Keratinocyte (primary cell): Measurements from ENCODE around the gene ZFP36L1. TPM values are rescaled to one million over a fixed set of nuclear protein-coding genes. Genes with fewer than 3 reads are reported as not detected.

Source experiments
- DNase-seq: peaks from one replicate; pipeline ENCODE4 v3.0.0-alpha.2; 2011; ENCODE audit warnings: low read depth, missing footprints, low spot score
- FAIRE-seq: peaks from 2 replicates; lab custom pipeline; 2011; peaks lifted over from hg19 to GRCh38; lab: Jason Lieb, UNC
- H2AFZ ChIP-seq: 2 replicates; pipeline ENCODE4 v1.6.0; 2012; ENCODE audit warnings: low read length, control low read depth, inconsistent platforms; ENCODE audit not compliant: control insufficient read depth
- H3K27ac ChIP-seq: 2 replicates; pipeline ENCODE4 v1.5.1; 2011; ENCODE audit warnings: low read length; ENCODE audit not compliant: control insufficient read depth, insufficient read depth
- H3K27me3 ChIP-seq: 3 replicates; pipeline ENCODE4 v1.6.0; 2011; ENCODE audit warnings: low read length; ENCODE audit not compliant: control insufficient read depth, insufficient read depth; ENCODE audit errors: extremely low read depth
- H3K36me3 ChIP-seq, 2 experiments: 2 replicates in 1 of 2; 3 replicates in 1 of 2; pipeline ENCODE4 v1.5.1; 2011; ENCODE audit warnings: low read length in 2 of 2, mild to moderate bottlenecking in 1 of 2; ENCODE audit not compliant: control insufficient read depth in 2 of 2, insufficient read depth in 2 of 2; ENCODE audit errors: extremely low read depth in 1 of 2
- H3K4me1 ChIP-seq: 3 replicates; pipeline ENCODE4 v1.5.1; 2011; ENCODE audit warnings: low read length; ENCODE audit not compliant: control insufficient read depth, insufficient read depth; ENCODE audit errors: extremely low read depth
- H3K4me2 ChIP-seq: 3 replicates; pipeline ENCODE4 v1.6.0; 2011; ENCODE audit warnings: low read depth, low read length; ENCODE audit not compliant: control insufficient read depth, insufficient read depth; ENCODE audit errors: extremely low read depth
- H3K4me3 ChIP-seq, 3 experiments: fragments of 200-600 bp in 1 of 3; sonication (generic) in 1 of 3; 2 replicates in 2 of 3; 3 replicates in 1 of 3; pipeline ENCODE4 v1.5.1; 2011 to 2016; ENCODE audit warnings: low read length in 3 of 3, mild to moderate bottlenecking in 3 of 3, control low read depth in 2 of 3, inconsistent platforms in 1 of 3, low read depth in 1 of 3, mixed read lengths in 1 of 3, mixed run types in 1 of 3, moderate library complexity in 1 of 3; ENCODE audit not compliant: control insufficient read depth in 2 of 3, insufficient read depth in 2 of 3; ENCODE audit errors: extremely low read depth in 1 of 3
- H3K79me2 ChIP-seq: 2 replicates; pipeline ENCODE4 v1.6.0; 2012; ENCODE audit warnings: low read length; ENCODE audit not compliant: control insufficient read depth, insufficient read depth
- H3K9ac ChIP-seq: 3 replicates; pipeline ENCODE4 v1.6.0; 2011; ENCODE audit warnings: low read length; ENCODE audit not compliant: control insufficient read depth, insufficient read depth; ENCODE audit errors: extremely low read depth
- H3K9me1 ChIP-seq: 3 replicates; pipeline ENCODE4 v1.6.0; 2011; ENCODE audit warnings: low read length; ENCODE audit not compliant: control insufficient read depth, insufficient read depth; ENCODE audit errors: extremely low read depth
- H3K9me3 ChIP-seq: 2 replicates; pipeline ENCODE4 v1.5.1; 2012; ENCODE audit warnings: low read depth, low read length; ENCODE audit not compliant: control insufficient read depth
- H4K20me1 ChIP-seq: 3 replicates; pipeline ENCODE4 v1.6.0; 2011; ENCODE audit warnings: low read length; ENCODE audit not compliant: control insufficient read depth, insufficient read depth; ENCODE audit errors: extremely low read depth
- CTCF ChIP-seq, 3 experiments: IDR thresholded peaks in 1 of 3; conservative IDR thresholded peaks in 1 of 3; optimal IDR thresholded peaks in 1 of 3; 2 replicates in 2 of 3; 3 replicates in 1 of 3; pipeline versions ENCODE3 to v1.5.1; 2011; ENCODE audit warnings: low read length in 3 of 3, mild to moderate bottlenecking in 3 of 3, moderate library complexity in 2 of 3, control low read depth in 1 of 3, inconsistent platforms in 1 of 3; ENCODE audit not compliant: insufficient read depth in 2 of 3; ENCODE audit errors: extremely low read depth in 1 of 3
- EZH2 ChIP-seq: IDR thresholded peaks from one replicate; pipeline ENCODE4 v1.6.1; 2012; ENCODE audit warnings: inconsistent platforms, mild to moderate bottlenecking, low read length, moderate library complexity
- dilution Hi-C: fragments of 300-500 bp; cut with MboI; formaldehyde crosslinking; loops from one replicate; pipeline ENCODE4 v1.7.0; 2020; ENCODE audit warnings: low sequenced_read_pairs; ENCODE audit not compliant: extremely low pct_ligation_motif_present
- polyA plus RNA-seq, 5 experiments: library from polyadenylated mRNA; depleted of rRNA in 3 of 5; stranded (reverse) in 3 of 5; stranded (forward) in 1 of 5; unstranded in 1 of 5; fragments of >200 nt; gene quantifications; 1 replicate in 1 of 5; 2 replicates in 3 of 5; 3 replicates in 1 of 5; pipeline versions ENCODE4 v1.2.1 to v1.2.3, GENCODE V29; 2011 to 2012; ENCODE audit warnings: missing spikeins in 2 of 5, low read depth in 1 of 5, low replicate concordance in 1 of 5

The ZFP36L1 gene
- polyA plus RNA-seq, 1 donor (not counting 4 experiments of a cell fraction or from before 2014, with no cell fraction given): 85.2 TPM

GRCh38 chr14:68794130-68794850, 1.4 kb upstream of the ZFP36L1 start:
- Histone ChIP-seq H3K4me2 (peak overlapping the region; percentile 99), H3K36me3 (peaks cover 27 to 35% of the 10 kb centered on the region in 2 experiments), H3K9me3 (no peaks in the 10 kb centered on the region), H3K4me1 (peaks cover 21% of the 10 kb centered on the region), H3K27me3 (no peaks in the 10 kb centered on the region), H3K9me1 (no peaks in the 10 kb centered on the region), H3K9ac (peak overlapping the region; percentile 98), H2AFZ (no peak overlapping the region), H3K27ac (peak overlapping the region; percentile 100), H4K20me1 (peaks cover 35% of the 10 kb centered on the region), H3K4me3 (peak overlapping the region; percentile 66 to 95 (median 81)), H3K79me2 (peaks cover 55% of the 10 kb centered on the region)
- dilution Hi-C loops: no loop called here
- TF ChIP-seq CTCF (optimal IDR thresholded peaks at IDR 0.05 in 1 of 3, IDR thresholded peaks at IDR 0.05 in 1 of 3, conservative IDR thresholded peaks at IDR 0.05 in 1 of 3; ENCODE audit: extremely low read depth in 1 of 3, insufficient read depth in 2 of 3, low read length in 3 of 3) (no peak), EZH2 (no peak)
- DNase-seq: no peak
- FAIRE-seq: no peak

- dilution Hi-C loops: no loop called here
- no peaks in the 10 kb centered on the region for H3K9me1 ChIP-seq
- H3K9me3 ChIP-seq: no peaks in the 10 kb centered on the region
- peaks cover 37% of the 10 kb centered on the region for H4K20me1 ChIP-seq
- DNase-seq (no peak), FAIRE-seq (no peak)
- peak overlapping the region; percentile 98 for H3K9ac ChIP-seq
- peak overlapping the region; percentile 100 for H3K27ac ChIP-seq
- peaks cover 58% of the 10 kb centered on the region for H3K79me2 ChIP-seq
- H3K4me1 ChIP-seq: peaks cover 23% of the 10 kb centered on the region
- peak overlapping the region; percentile 66 to 95 (median 81) for H3K4me3 ChIP-seq
- no peaks in the 10 kb centered on the region for H3K27me3 ChIP-seq
- no peak overlapping the region for H2AFZ ChIP-seq
- H3K4me2 ChIP-seq: peak overlapping the region; percentile 99
- H3K36me3 ChIP-seq: peaks cover 29 to 39% of the 10 kb centered on the region in 2 experiments
- no peak for TF ChIP-seq EZH2
- TF ChIP-seq CTCF (optimal IDR thresholded peaks at IDR 0.05 in 1 of 3, IDR thresholded peaks at IDR 0.05 in 1 of 3, conservative IDR thresholded peaks at IDR 0.05 in 1 of 3; ENCODE audit: extremely low read depth in 1 of 3, insufficient read depth in 2 of 3, low read length in 3 of 3): no peak
Observed at GRCh38 chr14:68793734-68794129, 865 bp upstream of the ZFP36L1 start.
